HG03159 (cell line): ENCODE measurements around the gene HIVEP3.

Experiments used
- ATAC-seq: cut with Tn5 transposase; IDR thresholded peaks from one replicate; pipeline ENCODE4 v1.9.1; 2021; ENCODE audit warnings: mild to moderate bottlenecking, moderate library complexity; ENCODE audit not compliant: unreplicated experiment

Gene HIVEP3

DNA sequence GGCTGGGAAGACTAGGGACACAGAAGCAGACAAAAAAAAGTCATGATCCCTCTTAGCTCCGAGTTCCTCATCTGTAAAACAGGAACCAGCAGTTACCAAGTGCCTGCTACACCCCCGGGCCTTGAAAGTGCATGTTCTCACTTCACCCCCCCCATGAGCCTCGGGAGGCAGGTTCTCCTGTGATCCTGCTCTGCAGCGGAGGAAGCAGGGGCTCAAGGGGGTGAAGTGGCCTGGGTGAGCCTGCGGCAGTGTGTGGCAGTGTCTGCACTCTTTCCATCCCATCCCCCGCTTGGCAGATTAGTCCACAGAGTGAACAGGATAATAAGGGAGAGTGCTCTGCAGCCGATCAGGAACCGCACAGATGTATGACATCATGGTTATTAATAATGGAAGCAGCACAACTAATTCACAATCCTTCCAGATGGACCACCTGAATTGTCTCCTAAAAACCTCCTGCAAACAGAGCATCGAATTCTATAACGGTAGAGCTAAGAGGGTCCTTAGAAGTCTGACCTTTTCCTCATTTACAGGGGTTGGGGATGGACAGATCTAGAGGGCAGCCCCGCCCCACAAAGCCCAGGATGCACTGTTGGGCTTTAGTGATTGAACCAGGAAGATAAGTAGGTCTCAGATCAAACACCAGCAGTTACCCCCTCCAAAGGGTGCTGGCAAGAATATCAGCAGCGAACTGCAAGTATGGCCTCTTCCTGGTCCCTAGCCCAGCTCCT, 260.1 kb downstream of the HIVEP3 start:
- ATAC-seq: no peak

DNA sequence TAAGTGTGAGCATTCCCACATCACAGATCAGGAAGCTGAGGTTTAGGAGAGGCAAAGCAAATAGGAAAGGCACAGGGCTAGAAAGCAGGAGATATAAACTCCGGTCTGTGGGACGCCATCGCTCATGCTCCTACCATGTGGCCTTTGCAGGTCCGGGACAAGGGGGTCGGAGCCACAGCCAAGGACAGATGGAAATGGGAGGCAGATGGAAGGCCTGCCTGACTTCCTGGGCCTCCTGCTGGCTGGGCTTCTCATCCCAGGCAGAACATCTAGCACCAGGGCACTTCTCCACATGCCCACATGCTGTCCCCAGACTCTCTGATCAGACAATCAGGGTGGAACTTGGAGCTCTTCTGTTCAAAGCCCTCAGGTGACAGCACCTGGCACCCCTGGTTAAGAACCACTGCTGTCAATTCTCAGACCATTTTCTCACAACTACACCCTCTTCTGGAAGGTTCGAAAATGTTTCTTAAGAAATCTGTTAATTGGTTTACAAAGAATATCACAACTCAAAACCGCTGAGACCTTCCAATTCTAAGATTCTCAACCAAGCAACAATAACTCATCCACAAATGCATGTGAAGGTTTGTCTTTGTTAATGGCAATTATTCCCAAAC, 260.9 kb downstream of the HIVEP3 start:
- no peak for ATAC-seq

DNA sequence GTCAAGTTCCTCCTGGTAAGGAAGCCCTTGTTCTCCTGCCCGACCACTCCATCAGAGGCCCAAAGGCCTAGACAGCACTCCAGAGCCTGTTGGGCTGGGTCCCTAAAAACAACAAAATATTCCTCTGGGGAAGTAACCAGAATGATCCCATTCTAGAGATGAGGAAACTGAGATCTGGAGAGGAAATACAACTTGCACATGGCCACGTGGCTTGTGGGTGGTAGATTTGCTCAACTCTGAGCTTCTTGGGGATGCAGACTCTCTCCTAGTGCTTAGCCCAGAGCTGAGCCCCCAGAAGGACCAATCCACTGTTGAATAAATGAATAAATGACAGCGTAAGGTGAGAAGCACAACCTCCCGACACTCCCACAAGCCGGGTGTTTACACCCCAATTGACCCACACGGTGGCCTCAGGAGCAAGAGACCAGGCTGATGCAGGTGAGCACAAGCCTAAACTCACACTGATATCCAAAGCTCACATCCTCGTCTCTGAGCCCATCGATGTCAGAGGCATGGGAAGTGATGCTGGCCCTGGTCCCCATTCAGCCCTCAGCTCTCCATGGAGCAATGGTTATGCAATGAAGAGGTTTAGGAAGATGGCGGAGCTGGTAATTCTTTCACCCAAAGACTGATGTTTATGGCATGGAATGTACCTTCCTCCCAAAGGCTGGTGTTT, 261.8 kb downstream of the HIVEP3 start:
- no peak for ATAC-seq

DNA sequence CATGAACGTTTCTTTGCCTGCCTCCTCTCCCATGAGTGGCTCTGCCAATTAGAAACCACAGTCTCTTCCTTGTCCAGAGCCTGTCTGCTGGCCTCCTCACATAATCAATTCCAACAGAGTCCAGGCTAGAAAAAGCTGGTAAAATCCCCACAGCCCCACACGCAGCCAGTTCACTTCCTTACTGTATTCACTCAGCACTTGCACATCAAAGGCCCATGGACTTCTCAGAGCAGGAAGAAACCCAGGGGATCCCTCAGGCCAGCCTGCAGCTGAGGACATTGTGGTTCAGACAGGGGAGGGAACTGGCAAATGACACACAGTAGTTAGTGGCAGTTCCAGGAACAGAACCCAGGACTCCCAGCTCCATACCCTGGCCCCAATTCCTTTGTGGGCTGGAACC, 262.7 kb downstream of the HIVEP3 start:
- ATAC-seq: no peak

DNA sequence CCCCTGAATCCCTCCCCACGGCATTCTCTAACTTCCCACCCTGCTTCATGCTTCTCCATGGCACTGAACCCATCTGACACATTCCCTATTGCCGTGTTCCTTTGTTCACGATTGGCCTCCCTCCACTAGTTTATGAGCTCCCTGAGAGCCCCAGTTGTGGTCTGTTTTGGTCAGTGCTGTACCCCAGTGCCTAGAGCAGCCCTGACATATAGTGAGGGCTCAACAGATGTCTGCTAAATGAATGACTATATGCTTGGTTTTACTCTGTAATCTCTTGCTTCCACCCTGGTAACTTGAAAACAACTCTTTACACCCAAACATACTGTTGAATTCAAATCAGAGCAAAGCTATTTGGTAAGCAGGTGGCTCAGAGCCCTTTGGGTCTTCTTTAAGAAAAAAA, 263.1 kb downstream of the HIVEP3 start:
- no peak for ATAC-seq

DNA sequence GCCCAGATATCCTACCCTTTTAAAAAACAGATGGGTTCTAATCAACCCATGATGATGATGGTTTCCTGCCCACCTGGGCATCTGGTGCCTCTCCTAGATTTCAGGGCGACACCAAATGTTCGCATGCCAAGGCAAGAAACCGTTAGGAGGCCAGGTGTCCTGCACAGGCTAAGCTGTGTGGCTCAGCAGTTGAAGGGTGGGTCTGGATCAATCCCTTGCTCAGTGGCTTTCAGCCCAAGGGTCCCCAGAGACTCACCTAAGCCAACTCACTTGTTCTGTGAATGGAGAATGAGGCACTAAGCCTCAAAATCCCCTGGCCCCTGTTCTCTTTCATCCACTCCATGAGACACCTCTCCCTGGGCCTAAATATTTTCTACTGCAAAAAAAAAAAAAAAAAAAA, 265.1 kb downstream of the HIVEP3 start:
- ATAC-seq: no peak

DNA sequence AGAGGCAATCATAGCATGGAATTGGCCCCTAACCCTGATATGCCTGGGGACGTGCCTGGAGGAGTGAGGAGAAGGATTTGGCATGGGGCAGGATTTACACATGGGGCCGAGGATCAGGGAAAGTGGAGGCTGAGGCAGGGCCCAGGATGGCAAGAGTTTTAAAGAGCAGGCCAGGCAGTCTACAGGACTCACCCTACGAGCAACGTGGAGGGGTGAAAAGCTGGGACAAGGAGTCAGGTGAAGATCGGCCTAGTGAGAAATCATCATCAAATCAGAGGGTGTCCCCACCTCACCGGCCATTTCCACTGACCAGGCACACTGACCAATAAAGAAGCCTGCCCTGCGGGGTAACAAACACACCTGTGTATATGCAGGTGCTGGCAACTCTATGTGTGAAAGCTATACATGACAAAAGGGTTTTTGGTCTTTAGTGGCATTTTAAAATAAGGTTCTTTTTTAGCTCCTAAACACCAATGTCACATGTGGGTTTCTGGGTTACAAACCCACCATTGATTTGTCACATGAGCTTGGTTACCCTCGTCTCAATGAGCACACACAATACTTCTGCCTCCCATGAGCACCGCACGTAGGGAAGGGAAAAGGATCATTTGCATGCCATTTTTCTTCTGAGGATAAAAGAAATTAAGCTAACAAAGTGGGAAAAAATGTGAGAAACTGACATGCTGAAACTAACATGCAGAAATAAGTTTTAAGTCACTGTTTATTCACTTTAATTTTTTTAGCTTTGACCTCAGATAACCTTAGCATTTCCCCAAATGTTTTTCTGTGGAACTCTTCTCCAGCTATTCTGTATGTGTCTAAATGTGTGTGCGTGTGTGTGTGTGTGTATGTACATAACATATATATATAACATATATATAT, 266.1 kb downstream of the HIVEP3 start:
- ATAC-seq: no peak

DNA sequence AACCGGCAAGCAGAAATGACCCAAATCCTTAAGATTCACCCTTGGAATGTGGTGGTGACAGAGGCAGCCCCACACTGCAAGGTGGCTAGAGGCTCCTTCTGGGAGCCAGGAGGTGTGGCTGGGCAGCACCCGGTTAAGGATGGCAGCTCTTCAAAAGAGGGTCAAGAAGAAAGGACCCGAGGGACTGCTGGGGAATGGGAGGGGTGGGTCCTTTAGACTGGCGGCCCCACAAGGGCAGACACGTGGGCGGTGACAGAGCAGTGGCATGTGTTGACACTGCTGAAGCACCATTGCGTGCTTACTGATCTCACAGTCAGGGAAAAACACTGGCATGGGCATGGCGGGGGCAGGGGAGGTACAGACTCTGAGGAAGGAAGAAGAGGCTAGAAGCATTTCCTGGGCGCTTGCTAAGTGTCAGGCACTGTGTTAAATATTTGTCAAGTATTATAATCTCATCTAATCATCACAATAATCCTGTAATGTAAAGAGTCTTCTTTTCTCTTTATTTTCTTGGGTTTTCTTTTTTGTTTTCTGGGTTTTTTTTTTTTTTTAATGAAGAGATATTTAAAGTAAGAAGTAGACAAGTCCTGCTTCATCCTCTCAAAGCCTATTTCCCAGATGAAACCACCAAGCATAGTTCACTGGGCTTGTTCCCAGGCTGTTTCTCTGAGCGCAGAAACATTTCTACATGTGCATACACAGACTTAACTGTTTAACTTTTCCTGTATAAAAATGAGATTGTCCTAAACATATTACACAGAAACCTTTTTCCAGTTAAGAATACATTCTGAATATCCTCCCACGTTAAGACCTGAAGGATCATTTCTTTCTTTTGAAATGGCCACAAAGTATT, 268.5 kb downstream of the HIVEP3 start:
- ATAC-seq: no peak

DNA sequence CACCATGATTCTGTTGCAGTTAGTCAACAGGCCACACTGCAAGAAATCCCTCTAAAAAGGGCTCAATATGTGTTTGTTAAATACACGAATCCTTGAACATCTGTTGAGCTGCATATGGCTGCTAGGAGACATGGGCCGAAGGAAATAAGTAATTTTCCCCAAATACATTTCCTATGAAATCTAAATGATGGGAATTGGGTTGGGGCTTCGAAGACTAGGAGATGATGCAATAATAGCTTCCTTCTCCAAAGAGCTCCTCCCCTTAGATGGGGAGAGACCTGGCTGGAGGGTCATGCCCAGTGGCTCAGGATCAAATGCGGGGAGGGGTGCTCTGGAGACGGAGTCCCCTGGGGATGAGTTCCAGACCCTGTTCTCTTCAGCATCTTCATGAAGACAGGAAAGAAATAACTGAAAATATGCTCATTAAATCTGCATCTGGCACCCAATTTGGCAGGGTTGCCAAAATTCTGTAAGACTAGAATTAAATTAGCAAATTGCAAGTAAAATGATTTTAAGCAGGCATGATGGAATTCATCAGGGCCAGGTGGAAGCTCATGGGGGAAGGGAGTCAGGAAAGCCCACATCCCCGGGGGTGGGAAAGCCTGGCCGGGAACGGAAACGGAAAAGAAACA, 269.2 kb downstream of the HIVEP3 start:
- no peak for ATAC-seq

DNA sequence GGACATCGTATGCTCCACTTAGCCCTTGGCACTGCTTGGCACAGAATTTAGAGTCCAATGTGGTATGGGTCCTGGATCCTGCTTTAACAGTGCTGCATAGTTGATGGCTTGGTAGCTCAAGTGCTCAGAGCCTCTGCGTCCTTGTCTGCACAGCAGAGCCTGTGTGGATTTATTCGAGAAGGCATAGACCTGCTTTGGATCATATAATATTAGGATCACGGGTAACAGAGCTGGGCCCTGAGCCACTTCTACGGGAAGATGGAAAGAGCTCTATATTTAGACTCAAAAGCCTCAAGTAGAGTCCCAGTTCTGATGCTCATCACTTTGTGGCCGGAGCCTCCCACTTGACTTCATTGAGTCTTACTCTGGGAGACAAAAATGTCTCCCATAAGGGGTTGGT, 269.9 kb downstream of the HIVEP3 start:
- ATAC-seq: no peak

DNA sequence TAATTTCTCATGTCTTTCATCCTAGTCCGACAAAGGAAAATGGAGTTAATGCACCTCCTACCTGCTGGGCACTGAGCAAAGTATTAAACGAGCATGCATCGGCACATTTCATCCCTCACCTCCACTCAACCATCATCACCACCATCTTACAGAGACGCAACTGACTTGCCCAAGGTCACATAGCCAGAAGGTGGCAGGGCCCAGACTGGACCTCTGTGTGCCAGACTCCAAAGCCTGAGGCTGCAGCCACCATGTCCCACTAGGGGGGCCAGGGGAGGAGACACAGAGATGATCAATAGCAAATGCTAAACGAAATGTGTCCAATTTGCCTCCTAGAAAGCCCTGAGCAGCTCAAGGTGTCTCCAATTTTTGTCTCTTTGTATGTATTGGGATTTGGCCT, 270.5 kb downstream of the HIVEP3 start:
- no peak for ATAC-seq

DNA sequence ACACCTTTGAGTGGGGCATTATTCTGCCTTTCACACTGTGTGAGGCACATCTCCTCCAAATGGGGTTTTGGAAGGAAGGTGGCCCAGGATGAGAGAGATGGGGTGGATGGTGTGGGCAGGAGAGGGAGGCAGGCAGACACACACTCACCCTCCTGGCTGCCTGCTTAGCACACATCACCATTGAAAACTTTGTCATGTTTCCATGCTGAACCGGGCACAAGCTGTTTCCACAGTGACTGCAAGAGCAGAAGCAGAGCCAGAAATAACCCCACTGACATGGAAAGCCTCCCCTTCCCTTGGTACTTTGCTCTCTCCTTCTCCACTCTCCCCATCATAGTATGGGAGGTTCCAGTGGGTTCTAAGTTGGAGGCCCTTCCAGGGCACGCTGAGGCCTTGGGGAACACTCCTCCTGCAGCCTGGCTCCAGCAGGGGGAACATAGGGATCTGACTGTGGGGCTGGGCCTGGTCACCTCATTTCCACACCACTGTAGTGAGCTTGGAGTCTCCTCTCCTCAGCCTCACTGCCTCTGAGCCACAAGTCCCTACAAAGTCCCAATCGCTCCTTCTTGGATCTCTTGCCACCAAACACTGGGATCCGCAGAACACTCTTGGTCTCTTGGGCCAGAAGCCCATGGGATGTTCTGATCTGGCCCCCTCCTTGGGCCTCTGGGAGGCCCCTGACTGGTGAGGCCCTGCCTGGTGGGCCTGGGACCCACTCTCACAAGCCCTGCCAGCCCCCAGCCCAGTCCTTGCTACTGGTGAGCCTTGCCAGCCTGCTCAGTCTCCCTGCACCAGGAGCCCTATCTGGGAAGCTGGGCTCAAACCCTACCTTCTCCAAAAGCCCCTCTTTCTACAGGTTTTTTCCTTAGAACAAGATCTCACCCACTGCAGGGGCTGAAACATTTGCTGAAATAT, 271.2 kb downstream of the HIVEP3 start:
- ATAC-seq: no peak

DNA sequence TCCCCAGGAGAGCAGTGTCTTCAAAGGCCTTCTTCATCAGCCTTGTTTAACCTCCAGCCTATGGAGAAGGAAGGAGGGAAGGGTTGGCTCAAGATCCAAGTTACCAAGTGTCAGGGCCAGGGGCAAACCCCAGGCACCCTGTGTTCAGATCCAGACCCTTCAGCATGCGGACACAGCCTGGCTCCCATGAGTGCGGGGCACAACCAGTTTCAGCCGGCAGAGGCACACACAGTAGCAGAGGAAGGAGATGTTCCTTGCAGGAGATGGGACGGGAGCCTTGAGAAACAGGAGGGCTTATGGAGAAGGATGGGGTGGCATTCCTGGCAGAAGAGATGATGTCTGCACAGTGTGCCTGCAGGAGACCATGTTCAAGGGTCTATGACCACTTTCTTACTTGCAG, 272.5 kb downstream of the HIVEP3 start:
- no peak for ATAC-seq

DNA sequence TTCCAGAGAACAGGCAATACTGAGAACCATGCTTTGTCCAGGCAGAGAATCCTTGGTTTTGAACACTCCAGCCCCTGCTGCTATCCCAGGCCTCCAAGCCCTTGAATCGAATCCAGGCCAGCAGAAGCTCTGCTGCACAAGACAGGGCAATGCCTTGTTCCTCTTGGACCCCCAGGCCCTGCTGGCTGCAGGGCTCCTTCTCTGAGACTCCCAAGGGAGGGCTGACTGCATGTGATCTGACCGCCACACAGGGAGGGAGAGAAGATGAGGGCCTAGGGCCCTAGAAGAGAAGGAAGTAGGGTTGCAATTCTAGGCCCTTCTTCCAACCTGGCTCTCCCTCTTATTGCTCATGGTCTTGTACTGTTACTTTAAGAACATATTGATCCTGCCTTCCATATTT, 273.7 kb downstream of the HIVEP3 start:
- ATAC-seq: no peak

DNA sequence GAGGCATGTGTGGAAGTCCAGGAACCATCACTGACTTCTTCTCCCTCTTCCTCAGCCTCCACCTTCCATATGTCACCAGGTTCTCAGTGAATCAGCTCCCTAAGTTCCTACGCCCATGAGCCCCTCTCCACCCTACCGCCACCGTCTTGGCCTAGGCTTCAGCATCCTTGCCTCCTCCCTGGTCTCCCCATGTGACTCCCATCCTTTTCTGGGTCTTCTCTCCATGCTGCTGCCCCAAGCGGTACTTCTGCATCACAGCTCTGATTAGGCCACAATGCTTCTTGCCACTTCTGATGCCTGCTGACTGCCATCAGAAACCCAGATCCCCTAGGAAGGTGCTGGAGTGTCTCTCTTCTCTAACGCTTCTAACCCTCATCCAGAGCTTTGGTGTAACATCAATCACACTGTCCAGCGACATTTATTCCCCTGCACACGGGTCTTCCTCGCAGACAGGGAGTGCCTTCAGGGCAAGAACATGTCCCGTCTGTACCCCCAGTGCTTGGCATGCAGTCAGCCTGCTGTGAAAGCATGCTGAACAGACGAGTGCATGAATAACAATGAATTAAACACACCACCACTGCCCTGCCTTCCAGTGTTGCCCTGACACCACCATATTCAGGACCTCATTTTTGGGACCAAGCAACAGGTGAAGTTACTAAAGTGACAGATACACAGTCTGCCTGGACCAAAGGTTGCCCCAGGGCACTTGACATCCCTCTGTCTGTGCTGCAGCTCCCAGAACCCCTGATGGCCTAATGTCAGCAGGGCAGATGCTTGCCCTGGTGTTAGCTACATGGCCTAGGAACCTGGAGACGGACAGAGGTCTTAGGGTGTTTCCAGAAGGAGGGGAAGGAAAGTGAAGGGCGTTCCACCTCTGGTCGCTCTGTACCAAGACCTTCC, 275.6 kb downstream of the HIVEP3 start:
- ATAC-seq: no peak

DNA sequence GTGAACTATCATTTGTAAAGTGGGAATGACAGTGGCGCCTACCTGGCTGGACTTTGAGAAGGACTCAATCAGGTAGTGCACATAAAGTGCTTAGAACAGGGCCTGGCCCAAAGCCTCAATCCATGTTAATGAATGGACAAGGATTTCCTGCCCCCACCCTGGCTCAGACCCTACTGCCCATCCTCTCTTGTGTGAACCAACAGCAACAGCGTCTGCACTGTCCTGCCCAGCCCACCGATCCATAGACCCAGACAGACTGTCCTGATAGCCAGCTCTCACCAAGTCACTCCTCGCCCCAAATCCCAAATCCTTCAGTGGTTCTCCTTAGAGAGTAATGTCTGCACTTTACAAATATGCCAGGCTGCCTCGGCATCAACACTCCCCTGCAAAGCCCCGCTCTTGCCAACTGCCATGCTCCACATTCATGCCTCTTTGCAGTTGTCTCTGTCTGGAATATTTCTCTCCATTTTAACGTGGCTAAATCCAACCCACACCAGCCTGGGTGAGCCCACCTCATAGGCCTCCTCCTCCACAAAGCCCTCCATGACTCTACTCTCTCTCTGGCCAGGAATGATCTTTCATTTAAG, 276.7 kb downstream of the HIVEP3 start:
- no peak for ATAC-seq

DNA sequence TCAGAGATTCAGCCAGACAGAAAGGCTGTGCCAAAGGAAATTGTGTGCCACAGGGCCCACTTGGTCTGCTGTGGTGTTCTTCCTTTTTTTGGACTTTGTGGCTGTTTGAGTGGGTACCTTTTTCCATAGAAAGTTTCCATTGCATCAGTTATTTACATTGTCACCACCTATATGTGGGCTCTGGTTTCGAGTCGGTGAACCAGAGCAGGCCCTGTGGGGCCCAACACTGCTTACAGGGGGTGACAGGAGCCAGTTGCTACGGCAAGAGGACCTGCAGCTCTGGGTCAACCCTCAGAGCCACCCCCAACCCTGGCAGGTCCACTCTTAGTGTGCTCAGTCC, 277.3 kb downstream of the HIVEP3 start:
- no peak for ATAC-seq
